Retinal pigment epithelial cell (primary cell): ENCODE measurements around the gene RPRD2.

Source experiments
- DNase-seq: peaks from one replicate; pipeline ENCODE4 v3.0.0-alpha.2; 2010; ENCODE audit warnings: low read depth
- H3K4me3 ChIP-seq: 2 replicates; pipeline ENCODE4 v1.5.1; 2011; ENCODE audit warnings: mild to moderate bottlenecking, low read length, control low read depth, moderate library complexity
- TF ChIP-seq, protein P1 (sequence below): conservative IDR thresholded peaks from 2 replicates; pipeline ENCODE4 v1.5.1; 2011; ENCODE audit warnings: low read depth, low read length, control low read depth, inconsistent platforms

Gene RPRD2

GRCh38 chr1:150493175-150493574, 129.2 kb downstream of the RPRD2 start:
- TF ChIP-seq, protein P1, sequence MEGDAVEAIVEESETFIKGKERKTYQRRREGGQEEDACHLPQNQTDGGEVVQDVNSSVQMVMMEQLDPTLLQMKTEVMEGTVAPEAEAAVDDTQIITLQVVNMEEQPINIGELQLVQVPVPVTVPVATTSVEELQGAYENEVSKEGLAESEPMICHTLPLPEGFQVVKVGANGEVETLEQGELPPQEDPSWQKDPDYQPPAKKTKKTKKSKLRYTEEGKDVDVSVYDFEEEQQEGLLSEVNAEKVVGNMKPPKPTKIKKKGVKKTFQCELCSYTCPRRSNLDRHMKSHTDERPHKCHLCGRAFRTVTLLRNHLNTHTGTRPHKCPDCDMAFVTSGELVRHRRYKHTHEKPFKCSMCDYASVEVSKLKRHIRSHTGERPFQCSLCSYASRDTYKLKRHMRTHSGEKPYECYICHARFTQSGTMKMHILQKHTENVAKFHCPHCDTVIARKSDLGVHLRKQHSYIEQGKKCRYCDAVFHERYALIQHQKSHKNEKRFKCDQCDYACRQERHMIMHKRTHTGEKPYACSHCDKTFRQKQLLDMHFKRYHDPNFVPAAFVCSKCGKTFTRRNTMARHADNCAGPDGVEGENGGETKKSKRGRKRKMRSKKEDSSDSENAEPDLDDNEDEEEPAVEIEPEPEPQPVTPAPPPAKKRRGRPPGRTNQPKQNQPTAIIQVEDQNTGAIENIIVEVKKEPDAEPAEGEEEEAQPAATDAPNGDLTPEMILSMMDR = no peak
- no peak for DNase-seq
- no peak overlapping the region for H3K4me3 ChIP-seq

DNA sequence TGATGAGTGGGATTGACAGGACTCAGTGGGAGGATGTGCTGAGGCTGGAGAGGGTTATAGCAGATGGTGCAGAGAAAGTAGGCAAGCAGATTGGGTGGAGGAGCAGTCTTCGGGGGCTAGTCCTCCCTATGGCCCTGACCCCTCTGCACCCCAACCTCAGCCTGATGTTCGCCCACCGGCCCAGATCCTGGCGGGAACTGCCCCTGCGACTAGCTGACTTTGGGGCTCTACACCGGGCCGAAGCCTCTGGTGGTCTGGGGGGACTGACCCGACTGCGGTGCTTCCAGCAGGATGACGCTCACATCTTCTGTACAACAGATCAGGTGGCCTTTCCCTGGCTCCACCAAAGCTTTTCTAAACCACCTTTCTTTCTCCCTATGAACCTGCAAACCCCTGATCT, 134.4 kb downstream of the RPRD2 start:
- H3K4me3 ChIP-seq = no peak overlapping the region
- TF ChIP-seq, protein P1 = no peak
- no peak for DNase-seq

DNA sequence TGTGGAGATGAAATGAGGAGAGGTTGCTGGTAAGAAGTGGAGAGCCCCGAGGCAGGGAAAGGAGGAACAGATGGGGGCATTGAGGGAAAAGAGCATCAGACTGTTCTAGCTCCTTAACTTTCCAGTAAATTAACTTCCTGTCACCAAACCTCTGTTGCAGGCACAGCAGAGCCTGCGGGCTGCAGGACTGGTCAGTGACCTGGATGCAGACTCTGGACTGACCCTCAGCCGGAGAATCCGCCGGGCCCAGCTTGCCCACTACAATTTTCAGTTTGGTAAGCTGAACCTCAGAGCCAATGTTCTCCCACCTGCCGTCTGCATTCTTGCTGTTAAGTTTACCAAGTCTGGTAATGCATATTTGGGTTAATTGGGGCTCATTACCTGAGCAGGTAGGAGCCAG, 141.5 kb downstream of the RPRD2 start:
- no peak overlapping the region for H3K4me3 ChIP-seq
- no peak for DNase-seq
- TF ChIP-seq, protein P1 = no peak

DNA sequence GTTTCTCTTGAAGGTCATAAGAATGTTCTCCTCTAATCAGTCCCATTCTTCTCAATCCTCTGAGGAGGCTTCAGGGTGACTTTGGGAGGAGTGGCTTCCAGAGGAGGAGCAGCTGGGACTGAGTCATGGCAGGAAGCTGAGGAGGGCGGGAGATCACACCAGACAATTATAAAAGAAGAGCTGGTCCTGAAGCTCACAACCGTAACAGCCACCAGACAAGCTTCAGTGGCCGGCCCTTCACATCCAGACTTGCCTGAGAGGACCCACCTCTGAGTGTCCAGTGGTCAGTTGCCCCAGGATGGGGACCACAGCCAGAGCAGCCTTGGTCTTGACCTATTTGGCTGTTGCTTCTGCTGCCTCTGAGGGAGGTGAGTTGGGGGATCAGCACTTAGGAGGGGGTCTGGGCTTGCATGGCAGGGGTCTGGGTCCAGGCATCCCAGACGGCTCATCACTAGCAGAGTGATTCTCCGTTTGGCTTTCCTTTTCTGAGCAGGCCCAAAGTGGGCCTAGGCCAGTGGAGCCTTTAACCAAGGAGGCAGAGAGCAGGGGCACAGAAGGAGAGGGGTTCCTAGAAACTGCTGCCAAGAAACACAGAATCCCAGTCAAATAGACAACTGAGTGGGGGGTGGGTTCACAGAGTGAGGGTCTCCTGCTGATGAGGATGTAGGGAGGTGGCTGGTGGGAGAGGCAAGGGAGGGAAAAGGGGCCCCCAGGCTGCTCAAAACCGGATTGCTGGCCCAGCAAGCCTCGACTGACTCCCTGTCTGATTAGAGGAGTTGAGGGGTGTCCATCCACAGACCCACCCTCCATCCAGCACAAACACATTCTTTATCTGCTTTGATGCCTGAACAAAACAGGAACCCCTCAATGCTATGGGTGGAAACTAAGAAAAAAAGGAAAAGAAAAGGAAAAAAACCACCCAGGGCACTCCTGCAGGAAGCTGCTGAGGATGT, 144.2 kb downstream of the RPRD2 start, which contains the start of gene ECM1:
TSS of gene ECM1 (plus strand) at position 198 of the 953 bp plus-strand sequence. CDS start at position 299, 101 bp downstream.
- TF ChIP-seq, protein P1 = no peak
- H3K4me3 ChIP-seq = no peak within 1 kb of the TSS
- no peak for DNase-seq

GRCh38 chr1:150508982-150509381, 145.0 kb downstream of the RPRD2 start:
- TF ChIP-seq, protein P1 = no peak
- H3K4me3 ChIP-seq = no peak overlapping the region
- DNase-seq = no peak

DNA sequence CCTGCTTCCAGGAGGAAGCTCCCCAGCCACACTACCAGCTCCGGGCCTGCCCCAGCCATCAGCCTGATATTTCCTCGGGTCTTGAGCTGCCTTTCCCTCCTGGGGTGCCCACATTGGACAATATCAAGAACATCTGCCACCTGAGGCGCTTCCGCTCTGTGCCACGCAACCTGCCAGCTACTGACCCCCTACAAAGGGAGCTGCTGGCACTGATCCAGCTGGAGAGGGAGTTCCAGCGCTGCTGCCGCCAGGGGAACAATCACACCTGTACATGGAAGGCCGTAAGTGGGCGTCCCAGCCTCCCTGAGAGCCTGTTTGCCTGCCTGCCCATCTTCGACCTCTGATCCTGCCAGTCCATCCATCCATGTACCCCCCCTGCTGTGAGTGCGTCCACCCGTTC, 147.6 kb downstream of the RPRD2 start:
- TF ChIP-seq, protein P1 = no peak
- DNase-seq = no peak
- H3K4me3 ChIP-seq = no peak overlapping the region

DNA sequence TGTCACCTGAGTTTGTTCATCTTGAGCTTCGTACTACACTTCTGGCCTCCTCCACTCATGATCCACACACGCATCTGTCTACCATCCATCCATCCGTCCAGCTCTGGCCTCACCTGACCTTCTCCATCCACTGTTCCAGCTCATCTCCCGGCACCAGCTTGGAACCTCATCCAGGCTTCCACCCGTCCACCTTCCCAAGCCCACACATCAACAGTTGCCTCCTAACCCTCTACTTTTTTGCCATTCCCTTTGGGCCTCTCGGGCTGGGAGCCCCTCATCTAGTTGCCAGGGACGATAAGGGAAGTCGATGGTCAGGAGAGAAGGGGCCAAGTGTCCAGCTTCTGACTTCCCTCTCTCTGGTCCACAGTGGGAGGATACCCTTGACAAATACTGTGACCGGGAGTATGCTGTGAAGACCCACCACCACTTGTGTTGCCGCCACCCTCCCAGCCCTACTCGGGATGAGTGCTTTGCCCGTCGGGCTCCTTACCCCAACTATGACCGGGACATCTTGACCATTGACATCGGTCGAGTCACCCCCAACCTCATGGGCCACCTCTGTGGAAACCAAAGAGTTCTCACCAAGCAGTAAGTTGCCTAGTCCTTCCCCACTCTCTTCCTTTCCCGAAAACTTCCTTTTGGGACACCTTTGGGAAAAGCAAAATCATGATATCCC, 148.2 kb downstream of the RPRD2 start:
- DNase-seq = no peak
- H3K4me3 ChIP-seq = no peak overlapping the region
- TF ChIP-seq, protein P1 = no peak
